PC-9 (cell line): ENCODE measurements around the gene PSTPIP1. TPM values are rescaled to one million over a fixed set of nuclear protein-coding genes. Genes with fewer than 3 reads are reported as not detected.

Experiments used
- BruUV-seq: library from RNA; stranded (reverse); fragments of 400-500 nt; replicated peaks from 2 replicates; lab custom pipeline; 2021; lab: Mats Ljungman, UMichigan
- CTCF ChIA-PET: fragments of 300-600 bp; sonication (Branson Sonifier 250); formaldehyde crosslinking; loops from one replicate; lab custom pipeline; 2022; ENCODE audit warnings: antibody characterized with exemption; lab: Charles Lee
- POLR2A ChIA-PET: fragments of 300-600 bp; sonication (Branson Sonifier 250); formaldehyde crosslinking; loops from one replicate; lab custom pipeline; 2022; ENCODE audit warnings: antibody characterized with exemption; ENCODE audit not compliant: unreplicated experiment; lab: Charles Lee
- DNase-seq, 2 experiments: peaks; one replicate each; pipeline versions ENCODE4 v3.0.0 to v3.0.0-alpha.2; 2015 to 2022; ENCODE audit warnings: mixed read lengths in 1 of 2
- H2AFZ ChIP-seq: fragments of 200-600 bp; sonication (generic); 2 replicates; pipeline ENCODE4 v1.8.1; 2017; ENCODE audit warnings: antibody characterized with exemption
- H3F3A ChIP-seq: fragments of 200-600 bp; sonication (generic); 2 replicates; pipeline ENCODE4 v1.8.1; 2017; ENCODE audit warnings: antibody characterized with exemption, mild to moderate bottlenecking, low read depth; ENCODE audit not compliant: insufficient read depth
- H3K27ac ChIP-seq: fragments of 200-600 bp; sonication (generic); 2 replicates; pipeline ENCODE4 v1.6.1; 2016; ENCODE audit warnings: mixed run types
- H3K27me3 ChIP-seq: fragments of 200-600 bp; sonication (generic); 2 replicates; pipeline ENCODE4 v1.6.1; 2016; ENCODE audit warnings: low read depth, mixed run types; ENCODE audit not compliant: insufficient read depth
- H3K36me3 ChIP-seq: fragments of 200-600 bp; sonication (generic); 2 replicates; pipeline ENCODE4 v1.6.1; 2016; ENCODE audit warnings: low read depth, mixed run types
- H3K4me1 ChIP-seq: fragments of 200-600 bp; sonication (generic); replicated peaks from 2 replicates; pipeline ENCODE4 v1.6.1; 2016; ENCODE audit warnings: mixed run types; ENCODE audit not compliant: insufficient read depth
- H3K4me2 ChIP-seq: fragments of 200-600 bp; sonication (generic); 2 replicates; pipeline ENCODE4 v1.6.1; 2017; ENCODE audit warnings: mixed run types
- H3K4me3 ChIP-seq: fragments of 200-600 bp; sonication (generic); 2 replicates; pipeline ENCODE4 v1.6.1; 2016; ENCODE audit warnings: mixed run types
- H3K79me2 ChIP-seq: fragments of 200-600 bp; sonication (generic); 2 replicates; pipeline ENCODE4 v1.6.1; 2017; ENCODE audit warnings: low read depth, mixed run types
- H3K9me2 ChIP-seq: fragments of 200-600 bp; sonication (generic); 2 replicates; pipeline ENCODE4 v1.8.1; 2017; ENCODE audit warnings: mild to moderate bottlenecking; ENCODE audit not compliant: insufficient read depth
- H3K9me3 ChIP-seq: fragments of 200-600 bp; sonication (generic); 2 replicates; pipeline ENCODE4 v1.8.1; 2016; ENCODE audit warnings: low read depth; ENCODE audit not compliant: insufficient read depth
- H4K20me1 ChIP-seq: fragments of 200-600 bp; sonication (generic); 2 replicates; pipeline ENCODE4 v1.8.1; 2017; ENCODE audit not compliant: insufficient read depth
- CTCF ChIP-seq: fragments of 200-600 bp; sonication (generic); conservative IDR thresholded peaks from 2 replicates; pipeline ENCODE4 v1.6.1; 2017; ENCODE audit warnings: mixed run types, antibody characterized with exemption, mild to moderate bottlenecking, moderate library complexity
- EZH2 ChIP-seq: fragments of 200-600 bp; sonication (generic); IDR thresholded peaks from 2 replicates; pipeline ENCODE4 v1.8.0; 2017; ENCODE audit warnings: antibody characterized with exemption, low read depth
- intact Hi-C: fragments of 100-400 bp; cut with micrococcal nuclease; formaldehyde crosslinking; loops from one replicate; pipeline ENCODE4 v1.10.0; 2022; ENCODE audit not compliant: unreplicated experiment
- total RNA-seq: library from RNA; stranded (reverse); gene quantifications from 2 replicates; pipeline ENCODE4 v1.2.3, GENCODE V29; 2021

The PSTPIP1 gene
- total RNA-seq, 1 experiment from 2014 or later: not detected

- POLR2A ChIA-PET: interaction anchor here (0.6 kb wide), 1 partner anchor 36 kb away, joined by 4 read pairs; no protein-coding TSS in a partner anchor
- Histone ChIP-seq H3K79me2 (no peaks in the 10 kb centered on the region), H3K27ac (no peak overlapping the region), H3K9me2 (no peaks in the 10 kb centered on the region), H3K4me1 (no peaks in the 10 kb centered on the region), H3K36me3 (peaks cover 18% of the 10 kb centered on the region), H3K4me2 (no peak overlapping the region), H3K27me3 (no peaks in the 10 kb centered on the region), H4K20me1 (no peaks in the 10 kb centered on the region), H3K4me3 (no peak overlapping the region), H3F3A (peaks cover 9% of the 10 kb centered on the region), H3K9me3 (no peaks in the 10 kb centered on the region), H2AFZ (no peak overlapping the region)
- CTCF ChIA-PET: no interaction called here
- TF ChIP-seq EZH2: no peak
- TF ChIP-seq CTCF: no peak
- intact Hi-C loops: no loop called here
- BruUV-seq: no TSS peak
- DNase-seq: no peak
Observed at GRCh38 chr15:76951220-76951619, 43.7 kb upstream of the PSTPIP1 start.

GRCh38 chr15:76953913-76954312 lies 41.0 kb upstream of the PSTPIP1 start:
- Histone ChIP-seq H3K4me2 (no peak overlapping the region), H3K4me3 (no peak overlapping the region), H3K27me3 (no peaks in the 10 kb centered on the region), H4K20me1 (no peaks in the 10 kb centered on the region), H3F3A (no peaks in the 10 kb centered on the region), H3K4me1 (no peaks in the 10 kb centered on the region), H3K79me2 (no peaks in the 10 kb centered on the region), H3K27ac (no peak overlapping the region), H3K36me3 (peaks cover 3% of the 10 kb centered on the region), H3K9me2 (no peaks in the 10 kb centered on the region), H3K9me3 (no peaks in the 10 kb centered on the region), H2AFZ (no peak overlapping the region)
- DNase-seq: no peak
- CTCF ChIA-PET: interaction anchor here (0.6 kb wide), 2 partner anchors 26 to 51 kb away, joined by 4 read pairs; no protein-coding TSS in a partner anchor
- POLR2A ChIA-PET: no interaction called here
- intact Hi-C loops: no loop called here
- TF ChIP-seq CTCF: no peak
- TF ChIP-seq EZH2: no peak
- BruUV-seq: no TSS peak

- Histone ChIP-seq H3K4me3 (no peak overlapping the region), H3K27me3 (no peaks in the 10 kb centered on the region), H3K9me3 (no peaks in the 10 kb centered on the region), H4K20me1 (no peaks in the 10 kb centered on the region), H3K4me1 (no peaks in the 10 kb centered on the region), H3K9me2 (no peaks in the 10 kb centered on the region), H3K4me2 (no peak overlapping the region), H3K79me2 (no peaks in the 10 kb centered on the region), H2AFZ (no peak overlapping the region), H3F3A (no peaks in the 10 kb centered on the region), H3K27ac (no peak overlapping the region), H3K36me3 (no peaks in the 10 kb centered on the region)
- no peak for TF ChIP-seq EZH2
- DNase-seq: no peak
- no TSS peak for BruUV-seq
- intact Hi-C loops: no loop called here
- CTCF ChIA-PET: interaction anchor here (0.7 kb wide), 1 partner anchor 32 kb away, joined by 7 read pairs; no protein-coding TSS in a partner anchor
- POLR2A ChIA-PET: no interaction called here
Observed at GRCh38 chr15:76954744-76955143, 40.2 kb upstream of the PSTPIP1 start.
